HEK293 (cell line): ENCODE data around the gene CTCFL.

Experiments
- CTCF ChIA-PET: fragments of 350-600 bp; formaldehyde crosslinking; extraction: SDS; loops from one replicate; lab custom pipeline; 2021; ENCODE audit warnings: antibody characterized with exemption; lab: Yijun Ruan, JAX
- POLR2A ChIA-PET: fragments of 300-600 bp; formaldehyde crosslinking; extraction: SDS; loops from one replicate; lab custom pipeline; 2020; ENCODE audit warnings: antibody characterized with exemption, inconsistent platforms; lab: Yijun Ruan, JAX
- H3K27ac ChIP-seq: fragments of 200-500 bp; sonication (Bioruptor generic); 2 replicates; pipeline ENCODE4 v1.5.1; 2014; ENCODE audit warnings: low read depth, low read length, control low read depth, inconsistent platforms; ENCODE audit errors: extremely low read depth
- H3K36me3 ChIP-seq, 2 experiments: fragments of 200-500 bp in 1 of 2; sonication (Bioruptor generic) in 1 of 2; 1 replicate in 1 of 2; 2 replicates in 1 of 2; pipeline ENCODE4 v1.5.1; 2014 to 2017; ENCODE audit warnings: inconsistent platforms in 2 of 2, low read length in 2 of 2; ENCODE audit not compliant: control insufficient read depth in 2 of 2, insufficient read depth in 1 of 2
- H3K4me1 ChIP-seq: fragments of 200-500 bp; sonication (Bioruptor generic); 2 replicates; pipeline ENCODE4 v1.5.1; 2014; ENCODE audit warnings: mild to moderate bottlenecking, low read length, inconsistent platforms; ENCODE audit not compliant: control insufficient read depth, insufficient read depth
- H3K4me3 ChIP-seq: 2 replicates; pipeline ENCODE4 v1.5.1; 2011; ENCODE audit warnings: low read depth, mild to moderate bottlenecking, control low read depth, low read length, moderate library complexity
- H3K9me3 ChIP-seq: fragments of 200-500 bp; sonication (Bioruptor generic); 2 replicates; pipeline ENCODE4 v1.5.1; 2014; ENCODE audit warnings: low read depth, low read length, inconsistent platforms; ENCODE audit not compliant: control insufficient read depth, insufficient read depth
- PRDM10 ChIP-seq: fragments of 450-650 bp; formaldehyde crosslinking; IDR thresholded peaks from 2 replicates; pipeline ENCODE4 v1.5.1; 2016; ENCODE audit warnings: missing biosample characterization, missing genetic modification characterization
- PRDM2 ChIP-seq: fragments of 450-650 bp; formaldehyde crosslinking; IDR thresholded peaks from 2 replicates; pipeline ENCODE4 v1.5.1; 2016; ENCODE audit warnings: missing biosample characterization, missing genetic modification characterization, borderline replicate concordance
- ZBTB10 ChIP-seq: fragments of 450-650 bp; formaldehyde crosslinking; IDR thresholded peaks from 2 replicates; pipeline ENCODE4 v1.5.1; 2016; ENCODE audit warnings: missing biosample characterization, missing genetic modification characterization
- ZBTB49 ChIP-seq: fragments of 450-650 bp; formaldehyde crosslinking; IDR thresholded peaks from 2 replicates; pipeline ENCODE4 v1.5.1; 2016; ENCODE audit warnings: missing biosample characterization, missing genetic modification characterization, low read depth
- ZNF121 ChIP-seq: fragments of 450-650 bp; formaldehyde crosslinking; IDR thresholded peaks from 2 replicates; pipeline ENCODE4 v1.5.1; 2016; ENCODE audit warnings: missing biosample characterization, missing genetic modification characterization
- ZNF174 ChIP-seq: fragments of 450-650 bp; formaldehyde crosslinking; IDR thresholded peaks from 2 replicates; pipeline ENCODE4 v1.5.0; 2017; ENCODE audit warnings: missing biosample characterization, mild to moderate bottlenecking, missing genetic modification characterization
- ZNF292 ChIP-seq: fragments of 450-650 bp; formaldehyde crosslinking; IDR thresholded peaks from 2 replicates; pipeline ENCODE4 v1.5.1; 2016; ENCODE audit warnings: low read depth, missing biosample characterization, missing genetic modification characterization, borderline replicate concordance
- ZNF529 ChIP-seq: fragments of 450-650 bp; formaldehyde crosslinking; IDR thresholded peaks from 2 replicates; pipeline ENCODE4 v1.5.1; 2017; ENCODE audit warnings: missing genetic modification characterization, missing biosample characterization; ENCODE audit not compliant: insufficient replicate concordance
- ZNF768 ChIP-seq: fragments of 450-650 bp; formaldehyde crosslinking; IDR thresholded peaks from 2 replicates; pipeline ENCODE4 v1.5.1; 2018; ENCODE audit warnings: missing biosample characterization, mild to moderate bottlenecking, missing genetic modification characterization
- ZNF785 ChIP-seq: fragments of 450-650 bp; formaldehyde crosslinking; IDR thresholded peaks from 2 replicates; pipeline ENCODE4 v1.5.1; 2016; ENCODE audit warnings: missing biosample characterization, missing genetic modification characterization
- TF ChIP-seq, protein P1 (sequence below): fragments of 450-650 bp; IDR thresholded peaks from 2 replicates; pipeline ENCODE4 v1.5.1; 2018; ENCODE audit warnings: missing biosample characterization, missing genetic modification characterization

The CTCFL gene

GRCh38 chr20:57553376-57554018 is 28.6 kb upstream of the CTCFL start (continued):
- no peak for TF ChIP-seq PRDM2 (tag by site-specific recombination)
- no peak for TF ChIP-seq ZNF529 (tag by site-specific recombination)
- no peak for TF ChIP-seq ZNF121 (tag by site-specific recombination)

DNA sequence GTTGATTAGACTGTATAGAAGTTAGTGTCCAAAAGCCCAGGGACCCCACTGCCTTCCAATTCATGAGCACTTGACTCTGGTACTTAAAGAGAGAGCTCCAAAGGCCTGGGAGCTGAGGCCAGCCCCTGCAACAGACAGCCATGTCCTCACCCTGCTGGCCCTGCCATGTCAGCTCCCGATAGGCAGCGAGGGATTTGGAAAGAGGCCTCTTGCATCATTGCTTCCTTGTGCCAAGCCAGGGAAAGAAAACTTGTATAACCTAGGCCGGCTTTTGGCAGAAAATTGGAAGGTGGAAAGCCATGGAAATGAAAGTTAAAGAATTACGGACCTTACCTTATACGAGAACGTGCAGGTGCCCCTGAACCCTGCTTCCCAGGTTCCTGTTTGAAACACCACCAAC is 27.5 kb upstream of the CTCFL start:
- no peak overlapping the region for H3K4me3 ChIP-seq
- H3K36me3 ChIP-seq: no peaks in the 10 kb centered on the region
- TF ChIP-seq ZBTB49: no peak
- TF ChIP-seq ZNF174 (tag by site-specific recombination): no peak
- TF ChIP-seq PRDM2 (tag by site-specific recombination): no peak
- TF ChIP-seq ZNF785: no peak
- no peak for TF ChIP-seq ZNF292
- TF ChIP-seq ZBTB10: no peak
- TF ChIP-seq, protein P1, sequence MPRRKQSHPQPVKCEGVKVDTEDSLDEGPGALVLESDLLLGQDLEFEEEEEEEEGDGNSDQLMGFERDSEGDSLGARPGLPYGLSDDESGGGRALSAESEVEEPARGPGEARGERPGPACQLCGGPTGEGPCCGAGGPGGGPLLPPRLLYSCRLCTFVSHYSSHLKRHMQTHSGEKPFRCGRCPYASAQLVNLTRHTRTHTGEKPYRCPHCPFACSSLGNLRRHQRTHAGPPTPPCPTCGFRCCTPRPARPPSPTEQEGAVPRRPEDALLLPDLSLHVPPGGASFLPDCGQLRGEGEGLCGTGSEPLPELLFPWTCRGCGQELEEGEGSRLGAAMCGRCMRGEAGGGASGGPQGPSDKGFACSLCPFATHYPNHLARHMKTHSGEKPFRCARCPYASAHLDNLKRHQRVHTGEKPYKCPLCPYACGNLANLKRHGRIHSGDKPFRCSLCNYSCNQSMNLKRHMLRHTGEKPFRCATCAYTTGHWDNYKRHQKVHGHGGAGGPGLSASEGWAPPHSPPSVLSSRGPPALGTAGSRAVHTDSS (tag by site-specific recombination): no peak
- no peak for TF ChIP-seq ZNF768 (tag by site-specific recombination)
- TF ChIP-seq PRDM10: no peak
- TF ChIP-seq, all 188 proteins: peak for 0
- no peak overlapping the region for H3K27ac ChIP-seq
- ChIA-PET CTCF (interaction anchor here (1.5 to 1.7 kb wide), 2 partner anchors 22 to 31 kb away, joined by 3 read pairs; no protein-coding TSS in a partner anchor), POLR2A (no interaction called here)
- H3K4me1 ChIP-seq: no peaks in the 10 kb centered on the region
- H3K9me3 ChIP-seq: no peaks in the 10 kb centered on the region
